ENCODE measurements around the gene GMDS. TPM values are rescaled to one million over a fixed set of nuclear protein-coding genes. Genes with fewer than 3 reads are reported as not detected.
A peak's percentile ranks its signal among the peaks of the same experiment; 100 is the strongest.

GMDS gene
- total and polyA plus RNA-seq, 2 of the 13 experiments (the other 11 are each of a cell fraction or from before 2014, with no cell fraction given) = 64.4 to 112 TPM

- TF ChIP-seq ZNF281 (CRISPR knock-in tag; IDR thresholded peaks at IDR 0.05; ENCODE audit: borderline replicate concordance) (no peak), ATF5 (CRISPR knock-in tag; IDR thresholded peaks at IDR 0.05; ENCODE audit: low read depth) (no peak), ZNF839 (CRISPR knock-in tag; IDR thresholded peaks at IDR 0.05; ENCODE audit: borderline replicate concordance) (no peak), ZNF576 (CRISPR knock-in tag; IDR thresholded peaks at IDR 0.05) (0 out of 2 replicates have a peak, but pooled peaks have one; percentile 80), MATR3 (CRISPR knock-in tag; IDR thresholded peaks at IDR 0.05) (no peak), ZNF296 (CRISPR knock-in tag; conservative IDR thresholded peaks at IDR 0.05) (0 out of 2 replicates have a peak, but pooled peaks have one; percentile 38), ZNF512B (CRISPR knock-in tag; IDR thresholded peaks at IDR 0.05; ENCODE audit: borderline replicate concordance) (no peak), HNRNPL (IDR thresholded peaks at IDR 0.05; ENCODE audit: low read depth, low read length) (no peak), ZNF780A (CRISPR knock-in tag; IDR thresholded peaks at IDR 0.05) (no peak), ZNF547 (CRISPR knock-in tag; IDR thresholded peaks at IDR 0.05) (no peak), ZNF724P (CRISPR knock-in tag; IDR thresholded peaks at IDR 0.05; ENCODE audit: borderline replicate concordance) (peak; percentile 64; the same call in 1 of the 2 replicates), RBAK (CRISPR knock-in tag; IDR thresholded peaks at IDR 0.05) (peak; percentile 67; the same call in 1 of the 2 replicates), CSRNP1 (CRISPR knock-in tag; IDR thresholded peaks at IDR 0.05) (no peak), ZNF879 (CRISPR knock-in tag; IDR thresholded peaks at IDR 0.05) (peak; percentile 72; the same call in 1 of the 2 replicates), BRF2 (CRISPR knock-in tag; IDR thresholded peaks at IDR 0.05) (no peak)
These were observed 765 bp upstream of the GMDS start (continued) for GRCh38 chr6:2245877-2246863.
